Thyroid gland (tissue), 4 donors: ENCODE data around the gene ARMC5. TPM values are rescaled to one million over a fixed set of nuclear protein-coding genes. Genes with fewer than 3 reads are reported as not detected.
"Not testable (repeated sequence)": the region's sequence is repeated elsewhere in the genome, so short reads cannot be mapped to it uniquely, and the experiment has no call there.

Experiments used
- DNase-seq, 2 donors: peaks; one replicate each; pipeline ENCODE4 v3.0.0-alpha.2; 2019
- H3K27ac ChIP-seq, 3 donors: fragments of 200-600 bp; sonication (generic); 1 replicate in 2 of 3; 2 replicates in 1 of 3; pipeline ENCODE4 v1.5.1; 2016 to 2019; ENCODE audit warnings: mild to moderate bottlenecking in 1 of 3, moderate library complexity in 1 of 3
- H3K27me3 ChIP-seq: fragments of 200-600 bp; sonication (generic); one replicate; pipeline ENCODE4 v1.5.1; 2019
- H3K36me3 ChIP-seq, 2 donors: fragments of 200-600 bp; sonication (generic); one replicate each; pipeline ENCODE4 v1.5.1; 2016 to 2019
- H3K4me1 ChIP-seq, 2 donors: fragments of 200-600 bp; sonication (generic); one replicate each; pipeline ENCODE4 v1.5.1; 2017 to 2019
- H3K4me3 ChIP-seq, 3 donors: fragments of 200-600 bp; sonication (generic); replicated peaks in 1 of 3; 1 replicate in 2 of 3; 2 replicates in 1 of 3; pipeline ENCODE4 v1.5.1; 2016; ENCODE audit warnings: mild to moderate bottlenecking in 1 of 3
- H3K9me3 ChIP-seq: fragments of 200-600 bp; sonication (generic); one replicate; pipeline ENCODE4 v1.5.1; 2017
- POLR2A ChIP-seq, 2 donors: fragments of 450-650 bp; IDR thresholded peaks; one replicate each; pipeline ENCODE4 v1.6.1; 2017; ENCODE audit warnings: antibody characterized with exemption in 2 of 2, mild to moderate bottlenecking in 2 of 2, moderate library complexity in 1 of 2
- WGBS, 2 donors: methylation state at CpG; one replicate each; pipeline ENCODE4 v1.1.5; 2017; 5-methylcytosine and 5-hydroxymethylcytosine counted together
- intact Hi-C: fragments of 100-400 bp; cut with DNase I; formaldehyde crosslinking; loops from one replicate; pipeline ENCODE4 v1.15.1; 2023
- total RNA-seq, 4 donors: library from RNA; depleted of rRNA; stranded (reverse); fragments of >200 nt; gene quantifications; one replicate each; pipeline ENCODE4 v1.2.3, GENCODE V29; 2016
- TF ChIP-seq, protein P1 (sequence below), 6 experiments: fragments of 200-600 bp in 3 of 6; fragments of 450-650 bp in 3 of 6; sonication (generic) in 3 of 6; IDR thresholded peaks; one replicate each; pipeline ENCODE4 v1.5.1; 2016 to 2019; ENCODE audit warnings: antibody characterized with exemption in 6 of 6, mild to moderate bottlenecking in 2 of 6, inconsistent platforms in 1 of 6, moderate library complexity in 1 of 6

Gene ARMC5
- total RNA-seq, 4 donors from 2014 or later = 13.2 to 18.0 (median 15.3) TPM

DNA sequence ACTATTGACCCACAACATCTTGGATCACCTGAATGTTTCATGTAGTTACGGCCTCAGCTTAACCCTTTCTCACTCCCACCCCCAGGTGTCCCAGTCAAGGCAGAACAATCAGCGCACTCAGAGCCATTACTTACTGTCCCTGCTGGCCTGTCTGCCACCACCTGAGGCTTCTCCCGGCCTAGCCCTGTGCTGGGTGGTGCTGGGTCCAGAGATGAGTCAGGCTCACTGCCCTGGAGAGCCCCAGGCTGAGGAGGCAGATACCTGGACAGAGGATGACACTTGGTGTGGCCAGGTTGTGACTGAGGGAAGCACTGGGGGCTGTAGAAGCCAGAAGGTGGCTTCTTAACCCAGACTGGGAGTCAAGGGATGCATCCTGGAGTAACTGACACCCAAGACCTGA, 19.7 kb downstream of the ARMC5 start:
- H3K9me3 ChIP-seq = no peaks in the 10 kb centered on the region
- DNase-seq = no peak
- H3K4me3 ChIP-seq = no peak overlapping the region
- no peak overlapping the region for H3K27ac ChIP-seq
- no peaks in the 10 kb centered on the region for H3K27me3 ChIP-seq
- WGBS, 2 donors = 87 to 100% methylated on average over 2 to 3 of the region's 3 CpGs
- peaks cover 0 to 12% of the 10 kb centered on the region in 2 donors for H3K4me1 ChIP-seq
- TF ChIP-seq, protein P1, sequence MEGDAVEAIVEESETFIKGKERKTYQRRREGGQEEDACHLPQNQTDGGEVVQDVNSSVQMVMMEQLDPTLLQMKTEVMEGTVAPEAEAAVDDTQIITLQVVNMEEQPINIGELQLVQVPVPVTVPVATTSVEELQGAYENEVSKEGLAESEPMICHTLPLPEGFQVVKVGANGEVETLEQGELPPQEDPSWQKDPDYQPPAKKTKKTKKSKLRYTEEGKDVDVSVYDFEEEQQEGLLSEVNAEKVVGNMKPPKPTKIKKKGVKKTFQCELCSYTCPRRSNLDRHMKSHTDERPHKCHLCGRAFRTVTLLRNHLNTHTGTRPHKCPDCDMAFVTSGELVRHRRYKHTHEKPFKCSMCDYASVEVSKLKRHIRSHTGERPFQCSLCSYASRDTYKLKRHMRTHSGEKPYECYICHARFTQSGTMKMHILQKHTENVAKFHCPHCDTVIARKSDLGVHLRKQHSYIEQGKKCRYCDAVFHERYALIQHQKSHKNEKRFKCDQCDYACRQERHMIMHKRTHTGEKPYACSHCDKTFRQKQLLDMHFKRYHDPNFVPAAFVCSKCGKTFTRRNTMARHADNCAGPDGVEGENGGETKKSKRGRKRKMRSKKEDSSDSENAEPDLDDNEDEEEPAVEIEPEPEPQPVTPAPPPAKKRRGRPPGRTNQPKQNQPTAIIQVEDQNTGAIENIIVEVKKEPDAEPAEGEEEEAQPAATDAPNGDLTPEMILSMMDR (IDR thresholded peaks at IDR 0.05) = no peak
- TF ChIP-seq POLR2A (IDR thresholded peaks at IDR 0.05) = no peak
- intact Hi-C loops = no loop called here
- peaks cover 0 to 2% of the 10 kb centered on the region in 2 donors for H3K36me3 ChIP-seq

DNA sequence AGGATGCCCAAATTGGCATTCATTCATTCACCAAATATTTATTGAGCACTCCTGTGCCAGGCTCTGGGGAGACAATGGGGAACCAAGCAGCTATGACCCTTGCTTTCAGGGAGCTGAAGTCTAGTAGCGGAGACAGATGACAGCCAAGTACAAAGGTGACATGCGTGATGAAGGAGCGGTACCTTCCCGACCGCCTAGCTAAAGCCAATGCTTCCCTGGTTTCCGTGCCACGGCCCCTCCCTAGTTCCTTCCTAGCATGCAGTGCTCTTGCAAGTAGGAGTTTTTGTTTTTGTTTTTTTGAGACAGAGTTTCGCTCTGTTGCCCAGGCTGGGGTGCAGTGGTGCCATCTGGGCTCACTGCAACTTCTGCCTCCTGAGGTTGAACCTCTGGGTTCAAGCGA, 20.4 kb downstream of the ARMC5 start:
- H3K27me3 ChIP-seq = no peaks in the 10 kb centered on the region
- WGBS, 2 donors = 78 to 95% methylated on average over 9 of the region's 9 CpGs
- intact Hi-C loops = no loop called here
- TF ChIP-seq, protein P1 (IDR thresholded peaks at IDR 0.05) = no peak
- TF ChIP-seq POLR2A (IDR thresholded peaks at IDR 0.05) = no peak
- H3K4me1 ChIP-seq = peaks cover 0 to 15% of the 10 kb centered on the region in 2 donors
- no peak overlapping the region for H3K27ac ChIP-seq
- H3K36me3 ChIP-seq = peaks cover 0 to 2% of the 10 kb centered on the region in 2 donors
- H3K4me3 ChIP-seq = no peak overlapping the region
- H3K9me3 ChIP-seq = no peaks in the 10 kb centered on the region
- no peak for DNase-seq

DNA sequence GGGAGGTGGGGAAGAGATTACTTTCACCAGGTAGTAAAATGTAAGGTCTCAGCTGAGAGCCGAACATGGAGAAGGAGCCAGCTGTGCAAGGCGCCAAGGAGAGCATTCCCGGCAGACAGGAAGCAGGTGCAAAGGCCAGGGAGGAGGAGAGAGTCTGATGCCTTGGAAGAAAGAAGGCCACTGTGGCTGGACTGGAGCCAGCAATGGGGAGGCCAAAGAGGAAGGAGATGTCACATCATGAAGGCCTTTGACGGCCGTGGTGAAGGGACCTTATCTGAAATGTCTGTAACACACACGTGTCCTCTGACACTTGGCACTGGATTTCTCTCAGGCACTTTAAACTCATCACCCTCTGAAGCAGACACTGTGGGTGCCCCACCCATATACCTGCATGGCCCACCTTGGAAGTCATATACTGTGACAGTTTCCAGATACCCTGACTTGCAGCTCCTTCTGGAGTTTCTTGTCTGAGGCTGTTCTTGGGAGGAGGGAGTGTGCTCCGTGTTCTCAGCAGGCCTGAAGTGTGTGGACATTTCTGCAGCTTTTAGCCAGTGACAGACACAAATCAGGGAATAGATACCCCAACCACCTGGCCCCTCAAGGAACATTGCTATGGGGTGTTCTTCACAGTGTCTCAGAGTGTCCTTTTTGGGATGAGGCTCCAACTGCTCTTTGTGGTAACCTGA, 21.7 kb downstream of the ARMC5 start:
- Histone ChIP-seq H3K27me3 (no peaks in the 10 kb centered on the region), H3K4me1 (peaks cover 0 to 14% of the 10 kb centered on the region in 2 donors), H3K9me3 (no peaks in the 10 kb centered on the region), H3K4me3 (no peak overlapping the region), H3K36me3 (peaks cover 0 to under 1% of the 10 kb centered on the region in 2 donors), H3K27ac (no peak overlapping the region)
- WGBS, 2 donors = 54 to 66% methylated on average over 7 of the region's 7 CpGs
- DNase-seq = no peak
- intact Hi-C loops = no loop called here
- TF ChIP-seq, protein P1 (IDR thresholded peaks at IDR 0.05) = no peak
- TF ChIP-seq POLR2A (IDR thresholded peaks at IDR 0.05) = no peak

DNA sequence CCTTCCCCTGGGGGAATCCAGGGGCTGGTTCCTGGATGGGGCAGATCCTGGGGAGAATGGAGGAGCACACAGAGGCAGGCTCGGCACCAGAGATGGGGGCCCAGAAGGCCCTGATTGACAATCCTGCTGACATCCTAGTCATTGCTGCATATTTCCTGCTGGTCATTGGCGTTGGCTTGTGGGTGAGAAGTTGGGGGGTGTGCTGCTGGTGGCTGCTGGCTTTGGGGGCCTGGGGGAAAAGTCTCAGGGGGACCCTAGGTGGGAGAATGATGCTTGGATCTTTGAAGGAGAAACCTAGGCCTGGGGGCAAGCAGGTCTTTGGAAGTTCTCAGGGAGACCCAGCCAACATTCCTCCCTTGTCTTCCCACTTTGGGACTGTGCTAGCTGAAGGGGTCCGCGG, 23.8 kb downstream of the ARMC5 start, which contains the start of gene SLC5A2:
SLC5A2 (plus strand) TSS at position 43 of the 400 bp plus-strand sequence; CDS start at position 57, 14 bp downstream.
- Histone ChIP-seq H3K27ac (no peak within 1 kb of the TSS), H3K4me3 (no peak within 1 kb of the TSS), H3K36me3 (no peaks in the 10 kb centered on the region), H3K9me3 (no peaks in the 10 kb centered on the region), H3K27me3 (no peaks in the 10 kb centered on the region), H3K4me1 (peaks cover 6 to 17% of the 10 kb centered on the region in 2 donors)
- WGBS, 2 donors = 85 to 92% methylated on average over 4 of the region's 4 CpGs
- TF ChIP-seq POLR2A (IDR thresholded peaks at IDR 0.05) = no peak
- TF ChIP-seq, protein P1 (IDR thresholded peaks at IDR 0.05) = no peak
- intact Hi-C loops = no loop called here
- DNase-seq = no peak

DNA sequence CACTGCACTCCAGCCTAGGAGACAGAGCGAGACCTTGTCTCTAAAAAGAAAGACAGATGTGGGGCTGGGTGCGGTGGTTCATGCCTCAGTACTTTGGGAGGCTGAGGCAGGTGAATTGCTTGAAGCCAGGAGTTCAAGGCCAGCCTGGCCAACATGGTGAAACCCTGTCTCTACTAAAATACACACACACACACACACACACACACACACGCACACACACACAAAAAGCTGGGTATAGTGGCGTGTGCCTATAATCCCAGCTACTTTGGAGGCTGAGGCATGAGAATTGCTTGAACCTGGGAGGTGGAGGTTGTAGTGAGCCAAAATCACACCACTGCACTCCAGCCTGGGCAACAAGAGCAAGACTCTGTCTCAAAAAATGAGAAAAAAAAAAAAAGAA, 24.7 kb downstream of the ARMC5 start:
- WGBS, 2 donors = 98 to 100% methylated on average over 4 of the region's 4 CpGs

More for the DNA sequence above, 24.7 kb downstream of the ARMC5 start:
- H3K36me3 ChIP-seq, H3K27ac ChIP-seq, intact Hi-C loops, H3K4me3 ChIP-seq, DNase-seq, H3K27me3 ChIP-seq, H3K9me3 ChIP-seq: not testable (repeated sequence)
- peaks cover 12 to 20% of the 10 kb centered on the region in 2 donors for H3K4me1 ChIP-seq
